ENCODE results near the gene OPA3. TPM values are rescaled to one million over a fixed set of nuclear protein-coding genes. Genes with fewer than 3 reads are reported as not detected.

Gene OPA3
- total RNA-seq, 2 experiments from 2014 or later = 14.0 to 14.5 TPM

DNA sequence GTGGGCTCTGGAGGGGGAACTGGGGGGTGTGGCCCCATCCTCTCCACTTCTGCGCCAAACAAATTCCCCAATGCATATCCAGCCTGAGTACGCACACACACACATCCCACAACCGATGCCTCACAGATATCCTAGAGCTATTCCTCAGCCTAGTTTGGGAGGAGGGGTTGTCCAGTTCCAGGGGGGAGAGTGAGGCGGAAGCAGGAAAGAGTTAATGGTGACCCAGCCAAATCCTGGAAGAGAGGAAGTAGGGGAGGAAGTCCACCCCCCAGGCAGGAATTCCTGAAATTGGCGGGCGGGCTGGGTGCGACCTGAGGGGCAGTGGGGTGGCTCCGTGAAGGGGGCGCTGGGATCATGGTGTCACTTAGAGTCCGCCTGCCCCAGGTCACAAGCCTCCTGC, 16.5 kb upstream of the OPA3 start:
- POLR2A ChIA-PET = no interaction called here
- CTCF ChIA-PET = interaction anchor here (0.6 kb wide), 1 partner anchor 35 kb away, joined by 4 read pairs; no protein-coding TSS in a partner anchor

DNA sequence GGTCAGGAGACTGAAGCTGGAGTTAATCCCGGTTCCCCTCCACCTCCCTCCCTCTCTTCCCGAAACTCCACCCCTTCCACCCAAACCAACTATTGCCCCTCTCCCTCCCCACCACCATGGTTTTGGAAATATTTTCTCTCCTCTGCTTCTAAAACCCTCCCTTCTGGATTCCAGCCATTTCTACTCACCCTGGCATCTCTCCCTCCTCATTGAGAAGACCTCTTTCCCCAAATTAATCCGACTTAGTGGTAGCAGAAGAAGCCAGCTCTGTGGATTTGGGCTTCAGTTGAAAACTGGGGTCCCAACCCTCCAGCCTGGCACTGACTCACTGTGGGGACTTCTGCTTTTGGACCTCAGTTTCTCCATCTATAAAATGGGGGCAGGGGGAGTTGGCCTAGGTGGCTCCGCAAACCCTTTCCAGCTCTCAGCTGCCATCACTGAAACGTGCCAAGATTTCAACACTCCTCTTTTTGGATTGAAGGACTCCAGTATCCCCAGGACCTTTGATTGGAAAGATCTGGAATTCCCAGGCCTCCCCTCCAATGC, 15.8 kb upstream of the OPA3 start:
- POLR2A ChIA-PET = no interaction called here
- CTCF ChIA-PET = no interaction called here

DNA sequence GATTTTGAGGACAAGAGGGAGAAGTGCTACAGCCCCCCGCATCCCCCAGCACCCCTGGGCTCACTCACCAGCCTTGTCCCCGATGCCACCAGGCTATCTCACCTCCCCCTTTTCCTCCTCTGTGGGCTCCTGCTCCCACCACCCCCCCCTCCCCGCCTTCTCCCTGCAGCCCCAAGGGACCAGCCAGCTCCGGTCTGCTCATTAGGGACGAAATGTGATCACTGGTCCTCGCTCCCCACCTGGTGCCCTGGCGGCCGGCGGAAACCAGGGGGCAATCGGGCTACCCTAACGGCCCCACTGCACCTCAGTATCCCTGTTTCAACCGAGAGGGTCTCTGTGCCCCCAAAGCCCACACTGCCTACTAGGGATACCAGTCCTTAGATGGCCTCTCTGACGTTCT, 14.7 kb upstream of the OPA3 start:
- ChIA-PET CTCF (interaction anchor here (1.4 kb wide), 1 partner anchor 8 kb away, joined by 4 read pairs; no protein-coding TSS in a partner anchor), POLR2A (no interaction called here)

DNA sequence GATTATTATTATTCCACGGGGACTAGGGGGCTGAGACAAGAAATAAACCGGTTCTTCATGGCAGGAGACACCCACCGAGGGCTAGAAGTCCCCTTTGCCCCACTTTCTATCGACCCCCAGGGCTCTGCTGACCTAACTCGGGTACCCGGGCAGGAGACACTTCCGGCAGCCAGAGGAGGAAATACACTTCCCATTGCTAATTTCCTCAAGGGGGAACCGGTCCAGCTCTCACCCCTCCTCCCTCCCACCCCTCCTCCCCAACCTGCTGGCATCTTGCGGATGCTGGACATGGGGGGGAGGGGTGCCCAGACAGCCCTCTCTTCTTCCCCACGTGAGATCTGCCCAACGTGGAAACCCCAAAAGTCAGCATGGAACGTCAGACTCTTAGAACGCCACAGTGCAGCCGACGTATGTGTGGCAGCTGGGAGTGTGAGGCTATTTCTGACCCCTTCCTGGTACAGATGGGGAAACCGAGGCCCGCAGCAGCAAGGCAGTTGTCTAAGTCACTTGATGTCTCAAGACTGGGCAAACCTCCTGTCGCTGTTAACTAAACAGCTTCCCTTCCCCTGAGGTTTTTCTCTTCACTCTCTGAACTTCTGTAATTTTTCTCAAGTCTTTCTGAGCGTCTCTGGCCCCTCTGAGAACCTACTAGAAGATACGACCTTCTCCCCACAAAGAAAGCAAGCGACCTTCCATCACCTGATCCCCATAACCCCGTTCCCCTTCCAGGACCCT, 13.8 kb upstream of the OPA3 start:
- ChIA-PET POLR2A (no interaction called here), CTCF (interaction anchor here (1.3 to 1.4 kb wide), 2 partner anchors 9 to 44 kb away, joined by 3 to 4 read pairs; no protein-coding TSS in a partner anchor)

DNA sequence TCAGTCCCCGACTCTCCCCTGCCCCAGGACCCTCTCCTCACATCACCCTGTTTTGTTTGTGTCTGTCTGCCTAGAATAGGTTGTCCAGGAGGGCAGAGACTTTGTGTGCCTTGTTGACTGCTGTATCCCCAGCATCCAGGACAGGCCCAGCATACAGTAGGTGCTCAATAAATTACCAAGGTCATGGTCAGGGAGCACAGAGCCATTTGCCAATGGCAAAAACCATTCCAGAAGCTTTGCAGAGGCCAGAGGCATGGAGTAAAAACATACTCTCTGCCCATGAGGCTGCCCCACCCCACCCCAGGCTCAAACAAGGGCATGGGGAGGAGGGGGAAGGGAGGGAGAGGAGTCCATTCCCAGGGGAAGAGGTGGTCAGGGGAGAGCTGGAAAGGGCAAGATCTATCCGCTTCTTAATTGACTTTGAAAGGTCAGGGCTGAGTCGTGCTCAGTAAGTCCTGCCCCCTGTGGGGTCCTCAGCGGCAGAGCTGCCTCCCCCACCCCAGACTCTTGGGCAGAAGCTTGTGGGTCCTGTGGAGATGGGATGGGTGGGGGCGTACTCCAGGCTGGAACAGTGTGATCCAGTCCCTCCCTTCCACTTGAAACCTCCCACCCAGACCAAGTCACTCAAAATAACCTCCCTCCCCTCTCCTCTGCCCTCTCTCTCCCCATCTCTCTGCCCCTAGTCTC, 13.0 kb upstream of the OPA3 start:
- CTCF ChIA-PET = interaction anchor here (1.3 kb wide), 1 partner anchor 45 kb away, joined by 3 read pairs; no protein-coding TSS in a partner anchor
- POLR2A ChIA-PET = no interaction called here

DNA sequence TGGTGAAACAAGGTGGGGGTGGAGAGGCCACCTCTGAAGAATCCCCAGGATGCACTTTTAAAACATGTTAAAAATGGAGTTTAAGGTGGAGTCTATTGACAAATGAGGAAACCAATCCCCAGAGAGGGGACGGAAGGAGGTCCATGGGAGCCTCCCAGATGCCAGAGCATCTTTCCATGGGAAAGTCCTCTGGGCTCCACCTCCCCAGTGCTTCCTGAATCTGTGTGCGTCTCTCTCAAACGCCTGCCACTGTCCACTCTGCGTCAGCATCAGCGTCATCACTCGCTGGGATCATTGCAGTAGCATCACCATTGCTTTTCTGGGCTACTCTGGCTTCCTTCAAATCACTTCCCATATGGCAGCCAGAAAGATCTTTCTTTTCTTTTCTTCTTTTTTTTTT, 11.2 kb upstream of the OPA3 start:
- POLR2A ChIA-PET = no interaction called here

DNA sequence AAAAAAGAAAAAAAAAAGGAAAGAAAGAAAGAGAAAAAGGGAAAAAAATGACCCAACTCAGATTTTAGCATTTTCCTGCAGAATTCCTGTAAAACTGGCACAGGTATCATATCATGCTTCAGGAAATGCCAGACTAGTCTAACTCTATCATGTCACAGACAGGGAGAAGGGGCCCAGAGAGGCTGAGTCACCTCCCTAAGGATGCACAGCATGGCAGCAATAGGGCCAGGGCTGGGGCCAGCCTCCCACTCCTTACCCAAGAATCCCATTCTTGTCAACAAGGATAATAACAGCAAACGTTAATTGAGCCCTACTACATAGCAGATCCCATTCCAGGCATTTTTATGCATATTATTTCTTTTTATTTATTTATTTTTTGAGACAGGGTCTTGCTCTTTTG, 8.9 kb upstream of the OPA3 start:
- POLR2A ChIA-PET = interaction anchor here (0.6 kb wide), 1 partner anchor 50 kb away, joined by 7 read pairs; no protein-coding TSS in a partner anchor
- CTCF ChIA-PET = interaction anchor here (0.7 kb wide), 1 partner anchor 99 kb away, joined by 3 read pairs; the partner anchor contains the start of gene QPCTL

More for the DNA sequence above, 11.2 kb upstream of the OPA3 start:
- CTCF ChIA-PET = no interaction called here

DNA sequence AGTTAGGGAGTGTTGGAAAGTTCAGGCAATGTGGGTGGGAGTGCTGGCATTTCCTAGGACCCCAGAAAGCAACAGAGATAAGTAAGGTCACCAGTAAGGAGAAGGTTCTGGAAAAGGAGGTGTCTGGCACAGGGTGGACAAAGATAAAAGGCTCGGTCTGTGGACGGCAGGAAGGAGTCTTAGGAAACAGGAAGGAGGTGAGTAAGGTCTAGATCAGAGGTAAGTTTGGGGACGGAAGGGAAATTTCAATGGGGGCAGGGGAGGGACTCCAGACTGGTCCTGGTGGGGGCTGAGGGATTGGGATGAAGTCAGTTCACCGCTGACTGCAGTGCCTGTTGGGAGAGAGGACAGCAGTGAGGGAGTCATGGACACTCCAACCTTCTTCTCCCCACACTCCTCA, 7.8 kb upstream of the OPA3 start:
- ChIA-PET POLR2A (no interaction called here), CTCF (no interaction called here)

DNA sequence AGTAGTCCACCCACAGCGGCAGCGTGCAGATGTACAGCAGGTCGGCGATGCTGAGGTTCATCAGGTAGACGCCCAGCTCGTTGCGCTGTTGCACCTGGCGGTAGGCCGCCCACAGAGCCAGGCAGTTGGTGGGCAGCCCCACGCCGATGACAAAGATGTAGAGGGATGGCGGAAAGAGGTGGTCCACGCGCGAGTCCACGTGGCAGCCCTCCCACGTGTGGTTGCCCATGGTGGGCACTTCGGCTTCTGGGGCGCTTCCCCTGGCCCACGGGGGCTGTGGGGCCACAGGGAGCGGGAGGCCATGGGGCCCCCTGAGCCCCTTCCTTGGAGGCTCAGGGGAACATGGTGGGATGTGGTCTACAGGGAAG, 7.0 kb upstream of the OPA3 start:
- ChIA-PET CTCF (interaction anchor here (0.9 to 1.6 kb wide), 5 partner anchors 12 to 101 kb away, joined by 3 to 6 read pairs (median 4); partner anchors contain the start of genes GIPR and QPCTL), POLR2A (no interaction called here)

DNA sequence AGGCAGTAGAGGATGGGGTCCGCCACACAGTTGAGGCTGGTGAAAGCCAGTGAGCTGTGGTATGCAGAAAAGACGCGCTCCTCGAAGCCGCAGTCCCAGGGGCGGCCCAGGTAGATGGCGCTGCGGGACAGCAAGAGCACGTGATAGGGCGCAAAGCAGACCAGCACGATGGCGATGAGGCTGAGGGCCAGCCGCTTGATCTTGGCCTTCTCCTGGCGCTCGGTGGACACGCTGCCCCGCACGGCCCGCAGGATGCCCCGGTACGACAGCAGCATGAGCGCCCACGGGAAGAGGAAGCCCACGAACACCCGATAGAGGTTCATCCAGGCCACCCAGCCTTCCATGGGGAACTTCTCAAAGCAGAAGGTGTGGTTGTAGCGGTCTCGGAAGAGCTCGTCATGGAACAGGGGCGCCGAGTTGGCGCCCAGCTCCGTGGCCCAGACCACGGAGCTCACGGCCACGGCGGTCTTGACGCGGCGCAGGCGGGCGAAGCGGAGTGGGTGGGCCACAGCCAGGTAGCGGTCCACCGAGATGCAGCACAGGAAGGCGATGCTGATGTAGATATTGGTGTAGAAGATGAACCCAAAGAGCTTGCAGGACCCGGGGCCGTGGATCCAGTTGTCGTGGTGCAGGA, 6.5 kb upstream of the OPA3 start:
- CTCF ChIA-PET = interaction anchor here (0.9 to 1.6 kb wide), 6 partner anchors 13 to 102 kb away, joined by 3 to 6 read pairs (median 4); partner anchors contain the start of genes GIPR and QPCTL
- POLR2A ChIA-PET = no interaction called here

DNA sequence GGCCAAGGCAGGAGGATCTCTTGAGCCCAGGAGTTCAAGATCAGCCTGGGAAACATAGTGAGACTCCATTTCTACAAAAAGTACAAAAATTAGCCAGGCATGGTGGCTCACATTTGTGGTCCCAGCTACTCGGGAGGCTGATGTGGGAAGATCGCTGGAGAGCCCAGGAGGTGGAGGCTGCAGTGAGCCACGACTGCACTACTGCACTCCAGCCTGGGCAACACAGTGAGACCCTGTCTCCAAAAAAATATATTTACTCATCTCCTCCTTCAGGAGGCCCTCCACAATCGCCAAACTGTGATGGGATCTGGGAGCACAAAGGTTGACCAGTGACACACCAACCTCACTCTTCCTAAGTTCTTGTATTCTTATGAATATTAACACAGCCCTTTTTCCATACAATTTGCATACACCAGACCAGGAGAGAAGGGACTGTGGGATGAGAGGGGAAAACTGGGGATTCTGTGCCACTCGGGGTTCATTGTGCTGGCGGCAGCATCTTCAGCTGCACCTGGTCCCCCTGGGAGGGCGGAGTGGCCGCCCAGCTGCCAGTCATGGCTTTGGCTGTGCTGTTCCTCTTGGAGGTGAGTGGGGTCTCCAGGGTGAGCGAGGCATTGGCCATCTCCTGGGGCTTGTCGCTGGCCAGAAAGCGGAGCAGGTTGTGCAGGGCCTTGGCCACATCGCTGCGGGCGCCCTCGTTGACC, 5.8 kb upstream of the OPA3 start:
- CTCF ChIA-PET = interaction anchor here (1.1 to 1.6 kb wide), 4 partner anchors 13 to 102 kb away, joined by 3 to 6 read pairs (median 4); partner anchors contain the start of gene QPCTL
- POLR2A ChIA-PET = no interaction called here

DNA sequence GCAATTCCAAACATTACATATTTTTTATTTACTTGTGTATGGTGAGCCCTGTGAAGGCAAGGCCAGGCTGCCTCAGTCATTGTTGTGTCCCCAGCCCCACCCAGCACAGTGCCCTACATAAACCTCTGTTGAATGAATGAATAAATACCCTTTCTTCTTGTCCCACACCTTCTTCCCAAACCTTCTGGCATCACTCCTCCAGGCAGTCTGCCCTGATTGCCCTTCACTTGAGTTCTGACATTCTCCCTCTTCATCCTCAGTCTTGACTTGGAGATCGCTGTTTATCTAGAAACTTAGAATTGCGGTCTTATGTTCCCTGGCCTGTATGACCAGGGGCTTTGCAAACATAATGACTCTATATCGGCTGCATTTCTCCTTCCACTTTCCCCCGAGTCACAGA, 5.2 kb upstream of the OPA3 start:
- POLR2A ChIA-PET = no interaction called here

DNA sequence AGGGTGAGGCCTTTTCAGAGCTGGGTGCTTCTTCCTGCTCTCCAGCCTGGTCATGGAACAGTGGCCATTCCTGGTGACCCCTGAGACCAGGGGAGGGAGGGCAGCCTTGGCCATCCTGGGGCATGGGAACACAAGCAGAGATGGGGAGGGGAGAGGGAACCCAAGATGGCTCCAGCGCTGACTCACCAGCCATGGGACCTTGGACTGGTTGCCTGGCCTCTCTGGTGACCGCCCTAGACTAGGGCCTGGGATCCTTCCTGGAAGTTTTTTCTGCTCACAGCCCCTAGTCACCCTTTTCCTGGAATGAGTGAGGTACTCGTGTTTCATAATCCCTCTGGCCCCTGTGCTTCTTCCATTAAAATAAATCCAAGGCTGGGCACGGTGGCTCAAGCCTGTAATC, 3.3 kb upstream of the OPA3 start:
- POLR2A ChIA-PET = no interaction called here
- CTCF ChIA-PET = no interaction called here

More for the DNA sequence above, 5.2 kb upstream of the OPA3 start:
- CTCF ChIA-PET = interaction anchor here (1.1 kb wide), 1 partner anchor 54 kb away, joined by 4 read pairs; no protein-coding TSS in a partner anchor

DNA sequence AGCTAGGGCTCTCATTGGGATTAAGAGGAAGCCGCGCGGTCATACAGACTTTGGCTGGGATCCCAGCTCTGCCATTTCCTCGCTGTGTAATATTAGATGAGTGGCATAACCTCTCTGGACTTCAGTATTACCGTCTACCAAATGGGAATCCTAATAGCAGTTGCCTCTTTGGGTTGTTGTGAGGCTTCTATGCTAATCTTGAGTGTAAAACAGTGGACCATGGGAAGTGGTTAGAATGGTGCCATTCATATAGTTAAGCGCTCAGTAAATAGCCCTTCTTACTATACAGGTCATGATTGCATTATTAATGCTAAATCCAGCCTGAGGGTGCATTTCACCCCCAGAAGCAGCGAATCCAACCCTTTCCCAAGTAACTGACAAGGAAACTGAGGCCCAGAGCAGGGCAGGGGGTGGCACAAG, 566 bp upstream of the OPA3 start:
- ChIA-PET CTCF (interaction anchor here (1.1 to 1.4 kb wide), 3 partner anchors 57 to 108 kb away, joined by 3 to 4 read pairs (median 4); no protein-coding TSS in a partner anchor), POLR2A (no interaction called here)

DNA sequence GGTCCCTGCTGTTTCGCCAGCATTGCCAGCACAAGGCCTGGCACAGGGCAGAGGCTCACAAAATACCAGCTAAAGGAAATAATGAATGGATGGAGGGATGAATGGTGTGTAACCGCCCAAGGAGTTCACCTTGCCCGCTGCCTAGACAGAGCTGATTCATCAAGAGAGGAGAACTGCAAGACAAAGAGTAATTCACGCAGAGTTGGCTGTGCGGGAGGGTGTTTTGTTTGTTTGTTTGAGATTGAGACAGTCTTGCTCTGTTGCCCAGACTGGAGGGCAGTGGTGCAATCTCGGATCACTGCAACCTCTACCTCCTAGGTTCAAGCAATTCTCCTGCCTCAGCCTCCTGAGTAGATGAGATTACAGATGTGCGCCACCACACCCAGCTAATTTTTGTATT, 3.0 kb downstream of the OPA3 start:
- ChIA-PET CTCF (interaction anchor here (0.8 kb wide), 1 partner anchor 23 kb away, joined by 3 read pairs; no protein-coding TSS in a partner anchor), POLR2A (no interaction called here)

DNA sequence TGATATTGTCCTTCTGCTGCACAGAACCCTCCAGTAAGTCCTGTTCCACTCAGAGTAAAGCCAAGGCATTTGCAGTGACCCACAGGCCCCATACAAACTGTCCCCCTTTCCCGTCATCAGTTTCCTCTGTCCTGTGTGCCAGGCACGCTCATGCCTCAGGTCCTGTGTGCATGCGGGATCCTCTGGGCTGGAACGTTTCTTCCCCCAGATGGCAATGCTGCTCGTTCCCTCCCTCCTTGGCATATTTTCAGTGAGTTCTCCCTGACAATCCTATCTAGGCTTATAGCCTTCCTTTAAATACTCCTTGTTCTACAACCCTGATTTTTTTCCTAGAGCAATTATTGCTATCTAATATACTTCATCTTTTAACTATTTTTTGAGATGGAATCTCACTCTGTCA, 5.7 kb downstream of the OPA3 start:
- CTCF ChIA-PET = no interaction called here

DNA sequence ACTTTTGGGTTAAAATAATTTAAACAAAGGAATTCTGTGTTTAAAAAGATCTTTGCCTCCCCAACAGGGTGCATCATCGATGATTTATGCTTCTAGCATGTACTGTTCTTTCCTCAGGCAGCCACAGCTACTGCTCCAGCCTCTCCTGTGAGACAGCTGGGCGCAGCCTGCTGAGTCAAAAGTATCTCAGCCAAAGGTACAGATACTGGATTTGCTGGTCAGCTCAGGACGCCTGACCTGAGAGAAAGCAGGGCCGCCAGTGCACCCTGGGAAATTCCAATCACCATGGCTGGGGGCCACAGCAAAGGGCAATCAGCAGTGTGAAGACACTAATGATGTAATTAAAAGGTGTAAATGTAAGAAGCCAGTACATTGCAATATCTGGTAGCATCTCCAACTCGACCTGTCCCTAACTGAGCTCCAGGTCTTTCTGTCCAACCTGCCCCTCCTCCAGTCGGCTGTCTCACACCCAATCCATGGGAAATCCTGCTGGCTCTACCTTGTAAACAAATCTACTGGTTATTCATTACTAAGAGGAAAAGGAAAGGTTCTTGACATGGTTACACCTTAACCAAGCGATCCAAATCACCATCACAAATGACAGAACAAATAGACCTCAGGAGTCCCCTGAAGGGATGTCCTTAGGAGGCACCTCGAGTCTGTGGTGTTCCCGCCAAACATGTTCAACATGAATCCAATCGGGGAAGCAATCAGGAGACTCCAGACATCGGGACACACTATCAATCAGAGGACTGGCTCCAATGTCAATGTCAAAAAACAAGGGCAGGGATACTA, 7.3 kb downstream of the OPA3 start:
- ChIA-PET CTCF (no interaction called here), POLR2A (interaction anchor here (0.5 to 0.7 kb wide), 3 partner anchors 108 to 477 kb away, joined by 3 to 10 read pairs (median 4); no protein-coding TSS in a partner anchor)

More for the DNA sequence above, 5.7 kb downstream of the OPA3 start:
- POLR2A ChIA-PET = no interaction called here

DNA sequence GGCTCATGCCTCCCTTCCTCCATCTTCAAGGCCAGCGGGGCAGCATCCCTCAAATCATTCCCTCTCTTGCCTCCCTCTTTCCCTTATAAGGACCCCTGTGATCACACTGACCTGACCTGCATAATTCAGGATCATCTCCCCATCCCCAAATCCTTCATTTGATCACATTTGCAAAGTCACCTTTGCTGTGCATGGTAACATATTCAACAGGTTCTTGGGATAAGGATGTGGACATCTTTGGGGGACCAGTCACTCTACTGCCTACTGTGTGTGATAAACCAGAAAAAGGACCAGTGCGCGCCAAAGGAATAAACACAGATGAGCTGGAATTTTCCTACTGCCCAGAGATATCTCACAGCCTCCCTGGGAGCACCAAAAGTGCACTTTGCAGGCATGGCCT, 7.9 kb downstream of the OPA3 start:
- ChIA-PET POLR2A (interaction anchor here (0.5 to 0.7 kb wide), 3 partner anchors 108 to 476 kb away, joined by 3 to 10 read pairs (median 4); no protein-coding TSS in a partner anchor), CTCF (no interaction called here)

All from activated CD8-positive, alpha-beta memory T cell treated with anti-CD3 and anti-CD28 coated beads for 36 hours (primary cell).